ENCODE measurements around the gene NTMT1.
"Not testable (repeated sequence)": the region's sequence is repeated elsewhere in the genome, so short reads cannot be mapped to it uniquely, and the experiment has no call there.

Gene NTMT1

GRCh38 chr9:129661029-129661428 lies 35.1 kb downstream of the NTMT1 start:
- H3F3A ChIP-seq (ENCODE audit: low read depth) = no peaks in the 10 kb centered on the region
- no peaks in the 10 kb centered on the region for H3K9me2 ChIP-seq (replicated peaks; ENCODE audit: low read depth, low read length)
- TF ChIP-seq, protein P1, sequence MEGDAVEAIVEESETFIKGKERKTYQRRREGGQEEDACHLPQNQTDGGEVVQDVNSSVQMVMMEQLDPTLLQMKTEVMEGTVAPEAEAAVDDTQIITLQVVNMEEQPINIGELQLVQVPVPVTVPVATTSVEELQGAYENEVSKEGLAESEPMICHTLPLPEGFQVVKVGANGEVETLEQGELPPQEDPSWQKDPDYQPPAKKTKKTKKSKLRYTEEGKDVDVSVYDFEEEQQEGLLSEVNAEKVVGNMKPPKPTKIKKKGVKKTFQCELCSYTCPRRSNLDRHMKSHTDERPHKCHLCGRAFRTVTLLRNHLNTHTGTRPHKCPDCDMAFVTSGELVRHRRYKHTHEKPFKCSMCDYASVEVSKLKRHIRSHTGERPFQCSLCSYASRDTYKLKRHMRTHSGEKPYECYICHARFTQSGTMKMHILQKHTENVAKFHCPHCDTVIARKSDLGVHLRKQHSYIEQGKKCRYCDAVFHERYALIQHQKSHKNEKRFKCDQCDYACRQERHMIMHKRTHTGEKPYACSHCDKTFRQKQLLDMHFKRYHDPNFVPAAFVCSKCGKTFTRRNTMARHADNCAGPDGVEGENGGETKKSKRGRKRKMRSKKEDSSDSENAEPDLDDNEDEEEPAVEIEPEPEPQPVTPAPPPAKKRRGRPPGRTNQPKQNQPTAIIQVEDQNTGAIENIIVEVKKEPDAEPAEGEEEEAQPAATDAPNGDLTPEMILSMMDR (conservative IDR thresholded peaks at IDR 0.05; ENCODE audit: low read length) = no peak
- no peak for TF ChIP-seq EZH2phosphoT487 (IDR thresholded peaks at IDR 0.05; ENCODE audit: borderline replicate concordance)
- no peak overlapping the region for H3K9ac ChIP-seq (ENCODE audit: low read depth, low read length, poor library complexity, severe bottlenecking)
- H3K27me3 ChIP-seq (ENCODE audit: insufficient read depth, low read length, poor library complexity, severe bottlenecking) = no peaks in the 10 kb centered on the region
- no peaks in the 10 kb centered on the region for H3K36me3 ChIP-seq (ENCODE audit: insufficient read depth, low read length)
- no peak overlapping the region for H3K4me2 ChIP-seq (ENCODE audit: low read depth, low read length, poor library complexity, severe bottlenecking)
- no peaks in the 10 kb centered on the region for H3K4me1 ChIP-seq (ENCODE audit: insufficient read depth, low read length, poor library complexity, severe bottlenecking)
- no peaks in the 10 kb centered on the region for H4K20me1 ChIP-seq (ENCODE audit: insufficient read depth, low read length, poor library complexity, severe bottlenecking)
- no peak overlapping the region for H2AFZ ChIP-seq (ENCODE audit: low read length)
- H3K4me3 ChIP-seq (ENCODE audit: low read length, poor library complexity, severe bottlenecking) = no peak overlapping the region
- H3K9me3 ChIP-seq (ENCODE audit: insufficient read depth, low read depth, low read length) = no peaks in the 10 kb centered on the region
- H3K79me2 ChIP-seq (ENCODE audit: insufficient read depth, low read length) = no peaks in the 10 kb centered on the region

GRCh38 chr9:129662239-129662638 lies 36.3 kb downstream of the NTMT1 start:
- not testable (repeated sequence) for H3K4me3 ChIP-seq (ENCODE audit: low read length, poor library complexity, severe bottlenecking); H3K9me2 ChIP-seq (replicated peaks; ENCODE audit: low read depth, low read length); H3K9me3 ChIP-seq (ENCODE audit: insufficient read depth, low read depth, low read length); H3K9ac ChIP-seq (ENCODE audit: low read depth, low read length, poor library complexity, severe bottlenecking); H3K79me2 ChIP-seq (ENCODE audit: insufficient read depth, low read length); H3F3A ChIP-seq (ENCODE audit: low read depth); H4K20me1 ChIP-seq (ENCODE audit: insufficient read depth, low read length, poor library complexity, severe bottlenecking); H3K27me3 ChIP-seq (ENCODE audit: insufficient read depth, low read length, poor library complexity, severe bottlenecking); H3K4me2 ChIP-seq (ENCODE audit: low read depth, low read length, poor library complexity, severe bottlenecking); H2AFZ ChIP-seq (ENCODE audit: low read length); H3K4me1 ChIP-seq (ENCODE audit: insufficient read depth, low read length, poor library complexity, severe bottlenecking); H3K36me3 ChIP-seq (ENCODE audit: insufficient read depth, low read length)

GRCh38 chr9:129664746-129665388 lies 38.9 kb downstream of the NTMT1 start:
- H3K4me2 ChIP-seq (ENCODE audit: low read depth, low read length, poor library complexity, severe bottlenecking) = no peak overlapping the region
- no peaks in the 10 kb centered on the region for H3K4me1 ChIP-seq (ENCODE audit: insufficient read depth, low read length, poor library complexity, severe bottlenecking)
- H3K79me2 ChIP-seq (ENCODE audit: insufficient read depth, low read length) = no peaks in the 10 kb centered on the region
- no peaks in the 10 kb centered on the region for H3K9me2 ChIP-seq (replicated peaks; ENCODE audit: low read depth, low read length)
- H3K9me3 ChIP-seq (ENCODE audit: insufficient read depth, low read depth, low read length) = no peaks in the 10 kb centered on the region
- H3K36me3 ChIP-seq (ENCODE audit: insufficient read depth, low read length) = no peaks in the 10 kb centered on the region
- H4K20me1 ChIP-seq (ENCODE audit: insufficient read depth, low read length, poor library complexity, severe bottlenecking) = no peaks in the 10 kb centered on the region
- no peak overlapping the region for H2AFZ ChIP-seq (ENCODE audit: low read length)
- TF ChIP-seq, protein P1 (conservative IDR thresholded peaks at IDR 0.05; ENCODE audit: low read length) = no peak
- no peak for TF ChIP-seq EZH2phosphoT487 (IDR thresholded peaks at IDR 0.05; ENCODE audit: borderline replicate concordance)
- H3F3A ChIP-seq (ENCODE audit: low read depth) = no peaks in the 10 kb centered on the region
- H3K4me3 ChIP-seq (ENCODE audit: low read length, poor library complexity, severe bottlenecking) = no peak overlapping the region
- no peak overlapping the region for H3K9ac ChIP-seq (ENCODE audit: low read depth, low read length, poor library complexity, severe bottlenecking)
- no peaks in the 10 kb centered on the region for H3K27me3 ChIP-seq (ENCODE audit: insufficient read depth, low read length, poor library complexity, severe bottlenecking)

DNA sequence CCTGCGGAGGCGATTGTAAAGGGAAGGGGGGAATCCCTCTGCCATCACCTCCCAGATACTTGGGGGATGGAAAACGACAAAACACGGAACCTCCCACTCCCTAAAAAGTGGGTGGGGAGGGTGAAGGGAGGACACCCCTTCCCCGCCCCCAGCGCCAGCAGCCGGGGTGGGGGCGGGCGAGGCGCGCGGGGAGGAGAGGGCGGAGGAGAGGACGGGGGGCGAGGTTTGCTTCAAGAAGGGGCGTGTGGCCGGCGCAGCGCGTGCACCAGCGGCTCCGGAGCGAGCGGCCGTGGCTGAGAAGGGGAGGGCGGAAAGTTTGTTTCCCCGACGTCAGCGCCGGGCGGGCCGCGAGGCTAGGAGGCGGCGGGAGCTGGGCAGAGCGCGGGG lies 39.4 kb downstream of the NTMT1 start, which contains the start of gene PRRX2:
TSS of gene PRRX2 (plus strand) at position 259 of the 387 bp plus-strand sequence. CDS start 221 bp downstream, outside the sequence.
- TF ChIP-seq EZH2phosphoT487 (IDR thresholded peaks at IDR 0.05; ENCODE audit: borderline replicate concordance) = no peak
- H3K4me2 ChIP-seq (ENCODE audit: low read depth, low read length, poor library complexity, severe bottlenecking) = no peak within 1 kb of the TSS
- no peaks in the 10 kb centered on the region for H3K9me2 ChIP-seq (replicated peaks; ENCODE audit: low read depth, low read length)
- H3K36me3 ChIP-seq (ENCODE audit: insufficient read depth, low read length) = no peaks in the 10 kb centered on the region
- H2AFZ ChIP-seq (ENCODE audit: low read length) = no peak within 1 kb of the TSS
- no peaks in the 10 kb centered on the region for H3K27me3 ChIP-seq (ENCODE audit: insufficient read depth, low read length, poor library complexity, severe bottlenecking)
- no peaks in the 10 kb centered on the region for H3F3A ChIP-seq (ENCODE audit: low read depth)
- H3K4me3 ChIP-seq (ENCODE audit: low read length, poor library complexity, severe bottlenecking) = no peak within 1 kb of the TSS
- H3K79me2 ChIP-seq (ENCODE audit: insufficient read depth, low read length) = no peaks in the 10 kb centered on the region
- H3K4me1 ChIP-seq (ENCODE audit: insufficient read depth, low read length, poor library complexity, severe bottlenecking) = no peaks in the 10 kb centered on the region
- no peaks in the 10 kb centered on the region for H3K9me3 ChIP-seq (ENCODE audit: insufficient read depth, low read depth, low read length)
- H3K9ac ChIP-seq (ENCODE audit: low read depth, low read length, poor library complexity, severe bottlenecking) = no peak within 1 kb of the TSS
- H4K20me1 ChIP-seq (ENCODE audit: insufficient read depth, low read length, poor library complexity, severe bottlenecking) = no peaks in the 10 kb centered on the region

All from Loucy (cell line).